Stimulated activated CD4-positive, alpha-beta T cell treated with anti-CD3 and anti-CD28 coated beads, Interleukin-1b, Interleukin-23, amount 100 ng/mL, for 4 hours (primary cell): ENCODE results near the gene GATA5.
"Not testable (repeated sequence)": the region's sequence is repeated elsewhere in the genome, so short reads cannot be mapped to it uniquely, and the experiment has no call there.

ENCODE experiments used
- DNase-seq, 2 donors: peaks; one replicate each; pipeline ENCODE4 v3.0.0-alpha.2; 2020; ENCODE audit warnings: low read depth in 2 of 2

Gene GATA5

DNA sequence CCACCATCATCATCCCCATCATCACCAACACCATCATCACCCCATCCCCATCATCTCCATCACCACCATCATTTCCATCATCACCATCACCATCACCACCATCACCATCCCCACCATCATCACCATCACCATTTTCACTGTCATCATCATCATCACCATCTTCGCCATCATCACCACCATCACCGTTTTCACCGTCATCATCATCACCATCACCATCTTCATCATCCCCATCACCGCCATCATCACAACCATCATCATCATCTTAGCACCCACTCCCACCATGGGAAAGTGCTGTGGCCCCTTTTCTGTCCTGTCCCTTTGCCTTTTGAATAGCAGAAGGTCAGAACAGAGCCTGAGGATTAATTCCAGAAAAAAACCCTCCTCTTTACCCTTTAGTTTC is 28.5 kb upstream of the GATA5 start:
- DNase-seq, result no peak

DNA sequence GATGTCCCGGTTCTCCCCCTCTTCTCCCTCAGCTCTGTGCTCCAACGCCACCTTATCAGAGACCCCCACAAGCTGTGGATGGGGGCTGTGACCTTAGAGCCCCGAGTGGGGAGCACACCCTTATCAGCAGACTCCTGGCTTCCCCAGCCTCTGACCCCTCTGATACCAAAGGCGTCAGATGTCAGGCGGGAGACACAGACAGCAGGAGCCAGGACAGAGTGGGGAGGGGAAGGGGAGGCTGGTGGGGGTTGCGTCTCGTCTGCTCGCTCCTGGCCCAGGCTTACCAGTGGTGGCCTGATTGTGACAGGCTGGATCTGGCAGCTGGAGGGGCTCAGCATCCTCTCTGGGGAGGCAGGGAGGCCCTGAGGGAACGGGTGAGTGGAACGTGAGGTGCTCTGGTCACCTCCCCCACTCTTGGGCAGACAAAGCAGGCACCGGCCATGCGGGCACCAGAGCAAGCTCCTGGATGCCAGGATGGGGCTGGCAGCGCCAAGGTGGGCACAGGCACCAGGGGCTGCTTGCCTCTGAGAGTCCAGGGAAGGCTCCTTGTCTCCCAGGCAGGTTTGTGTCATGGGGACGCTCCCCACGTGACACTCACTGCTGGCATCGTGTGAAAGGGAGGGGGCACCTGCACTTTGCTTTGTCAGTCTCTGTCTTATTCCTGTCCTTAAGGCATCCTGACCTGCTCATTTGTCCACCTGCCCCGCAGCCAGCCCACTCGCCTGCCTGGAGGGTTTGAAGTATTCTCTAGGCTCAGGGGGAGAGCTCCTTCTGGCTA is 27.8 kb upstream of the GATA5 start:
- no peak for DNase-seq

DNA sequence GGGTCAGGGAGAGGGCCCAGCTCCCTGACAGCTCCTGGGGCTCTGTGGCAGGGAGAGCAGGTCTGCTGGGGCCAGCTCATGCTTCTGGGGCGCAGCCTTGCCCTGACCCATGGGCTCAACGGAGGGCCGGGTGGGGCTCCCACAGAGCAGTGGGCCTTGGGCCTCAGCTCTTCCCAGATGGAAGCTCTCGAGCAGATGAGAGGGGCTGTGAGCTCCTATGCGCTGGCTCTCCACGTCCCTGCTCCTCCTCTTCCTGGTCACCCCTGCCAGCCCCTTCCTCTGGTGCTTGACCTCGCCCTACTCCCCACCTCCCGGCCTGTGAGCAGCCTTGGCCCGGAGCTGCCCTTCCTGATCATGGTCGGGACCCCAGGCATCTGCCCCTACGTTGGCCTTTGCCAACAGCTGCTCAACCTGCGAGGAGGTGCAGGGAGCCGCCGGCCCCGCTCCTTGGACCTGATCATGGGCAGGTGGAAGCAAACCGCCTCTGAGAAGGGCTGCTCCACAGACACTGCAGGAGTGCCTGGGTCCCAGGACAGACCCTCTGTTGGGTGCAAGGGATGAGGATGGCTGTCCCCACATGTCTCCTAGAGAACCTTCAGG is 26.8 kb upstream of the GATA5 start:
- no peak for DNase-seq

DNA sequence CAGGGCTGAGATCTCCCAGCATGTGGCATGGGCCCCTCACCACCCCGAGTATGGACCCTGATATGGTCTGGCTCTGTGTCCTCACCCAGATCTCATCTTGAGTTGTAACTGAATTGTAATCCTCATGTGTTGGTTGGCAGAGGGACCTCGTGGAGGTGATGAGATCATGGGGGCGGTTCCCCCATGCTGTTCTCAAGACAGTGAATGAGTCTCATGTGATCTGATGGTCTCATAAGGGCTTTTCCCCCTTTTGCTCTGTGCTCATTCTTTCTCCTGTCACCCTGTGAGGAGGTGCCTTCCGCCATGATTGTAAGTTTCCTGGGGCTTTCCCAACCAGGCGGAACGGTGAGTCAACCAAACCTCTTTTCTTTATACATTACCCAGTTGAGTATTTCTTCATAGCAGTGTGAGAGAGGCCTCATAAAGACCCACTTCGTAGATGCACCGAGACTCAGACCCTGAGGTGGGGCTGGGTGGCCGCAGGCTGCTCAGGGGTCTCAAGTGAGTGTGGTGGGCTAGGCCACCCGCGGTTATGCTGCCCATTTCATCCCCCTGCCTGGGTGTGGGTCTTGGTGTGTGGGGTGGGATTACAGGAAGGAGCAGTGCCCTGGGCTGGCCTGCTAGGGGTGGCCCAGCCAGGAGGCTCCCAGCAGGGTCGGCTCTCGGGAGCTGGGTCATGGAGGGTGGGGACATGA is 26.2 kb upstream of the GATA5 start:
- DNase-seq, result peak; percentile 45 to 60

DNA sequence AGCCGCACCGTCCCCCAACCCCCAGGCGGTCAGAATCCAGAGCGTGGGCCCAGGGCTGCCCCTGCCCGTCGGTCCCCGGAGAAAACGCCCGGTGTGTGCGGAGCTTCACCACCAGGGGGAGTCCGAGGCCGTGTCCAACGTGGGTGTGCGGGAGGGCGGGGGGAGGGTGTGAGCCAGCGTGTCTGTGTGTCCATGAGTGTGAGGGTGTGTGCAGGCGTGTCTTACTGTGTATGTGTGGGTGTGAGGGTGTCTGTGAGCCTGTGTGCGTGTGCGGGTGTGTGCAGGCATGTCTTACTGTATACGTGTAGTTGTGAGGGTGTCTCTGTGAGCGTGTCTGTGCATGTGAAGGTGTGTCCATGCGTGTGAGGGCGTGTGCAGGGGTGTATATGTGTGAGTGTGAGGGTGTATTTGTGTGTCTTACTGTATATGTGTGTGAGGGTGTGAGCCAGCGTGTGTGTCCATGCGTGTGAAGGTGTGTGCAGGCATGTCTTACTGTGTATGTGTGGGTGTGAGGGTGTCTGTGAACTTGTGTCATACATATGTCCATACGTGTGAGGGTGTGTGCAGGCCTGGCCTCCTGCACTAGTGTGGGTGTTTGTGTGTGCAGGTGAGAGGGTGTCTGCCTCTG is 24.6 kb upstream of the GATA5 start:
- DNase-seq, result peak; percentile 78 to 84

DNA sequence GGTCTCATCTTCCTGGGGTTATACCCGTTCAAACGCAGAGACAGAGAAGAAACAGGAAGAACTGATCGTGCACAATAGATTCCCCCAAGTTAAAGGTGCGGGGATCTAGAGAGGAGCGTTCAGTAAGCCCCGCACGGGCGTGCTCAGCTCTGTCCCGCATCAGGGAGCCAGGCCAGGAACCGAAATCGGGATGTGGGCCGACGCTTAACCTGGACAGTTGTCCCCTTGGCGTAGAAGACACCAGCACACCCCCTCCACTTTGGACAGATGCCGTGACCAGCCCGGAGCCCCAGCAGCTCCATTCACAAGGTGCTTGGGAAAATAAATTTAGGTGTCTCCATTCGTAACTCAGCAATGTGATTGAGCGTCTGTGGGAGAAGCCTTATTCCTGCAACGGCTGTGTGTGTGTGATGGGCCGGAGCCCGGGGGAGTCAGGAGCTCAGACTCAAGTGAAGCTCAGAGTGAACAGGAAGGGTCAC is 24.0 kb upstream of the GATA5 start:
- no peak for DNase-seq

DNA sequence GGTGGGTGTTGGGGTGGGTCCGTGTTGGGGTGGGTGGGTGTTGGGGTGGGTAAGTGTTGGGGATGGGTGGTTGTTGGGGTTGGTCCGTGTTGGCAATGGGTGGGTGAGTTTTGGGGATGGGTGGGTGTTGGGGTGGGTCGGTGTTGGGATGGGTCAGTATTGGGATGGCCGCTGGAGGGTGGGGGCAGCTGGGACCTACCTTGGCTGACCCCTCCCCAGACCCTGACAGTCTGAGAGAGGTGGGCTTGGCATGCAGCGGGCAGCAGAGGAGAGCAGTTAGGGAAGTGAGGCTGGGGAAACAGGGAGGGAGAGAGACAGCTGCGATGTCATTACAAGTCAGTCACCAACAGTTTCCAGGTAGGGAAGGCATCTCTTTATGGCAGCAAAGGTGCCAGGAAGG is 23.1 kb upstream of the GATA5 start:
- DNase-seq, result no peak

DNA sequence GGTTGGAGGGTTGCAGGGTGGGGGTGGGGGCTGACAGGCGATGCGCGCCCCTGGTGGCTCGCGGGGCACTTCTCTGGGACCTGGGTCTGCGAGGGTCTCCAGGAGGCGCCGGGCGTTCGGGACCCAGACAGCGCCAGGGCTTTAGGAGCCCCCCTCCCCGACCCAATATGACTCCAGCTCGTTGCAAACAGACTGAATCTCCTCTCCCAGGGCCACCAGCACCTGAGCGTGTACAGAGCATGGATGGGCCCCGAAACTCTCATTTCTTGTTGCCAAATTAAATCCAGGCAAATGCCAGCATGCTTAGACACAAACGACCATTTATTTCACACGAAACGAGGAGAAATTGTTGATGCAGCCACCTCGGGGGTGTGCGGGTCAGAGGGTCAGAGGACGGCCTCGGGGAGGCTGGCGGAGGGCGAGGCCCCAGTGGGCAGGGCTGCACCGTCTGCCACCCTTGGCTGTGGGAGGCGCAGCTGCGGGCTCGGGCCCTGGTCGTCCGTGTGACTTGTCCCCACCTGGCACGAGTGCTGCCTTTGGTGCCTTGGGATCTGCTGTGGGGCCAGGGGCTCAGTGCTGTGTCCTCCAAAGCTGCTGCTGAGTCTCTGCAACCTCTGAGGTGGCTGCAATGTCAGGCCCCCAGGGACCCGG is 20.9 kb upstream of the GATA5 start:
- DNase-seq, result peak; percentile 21 to 50

DNA sequence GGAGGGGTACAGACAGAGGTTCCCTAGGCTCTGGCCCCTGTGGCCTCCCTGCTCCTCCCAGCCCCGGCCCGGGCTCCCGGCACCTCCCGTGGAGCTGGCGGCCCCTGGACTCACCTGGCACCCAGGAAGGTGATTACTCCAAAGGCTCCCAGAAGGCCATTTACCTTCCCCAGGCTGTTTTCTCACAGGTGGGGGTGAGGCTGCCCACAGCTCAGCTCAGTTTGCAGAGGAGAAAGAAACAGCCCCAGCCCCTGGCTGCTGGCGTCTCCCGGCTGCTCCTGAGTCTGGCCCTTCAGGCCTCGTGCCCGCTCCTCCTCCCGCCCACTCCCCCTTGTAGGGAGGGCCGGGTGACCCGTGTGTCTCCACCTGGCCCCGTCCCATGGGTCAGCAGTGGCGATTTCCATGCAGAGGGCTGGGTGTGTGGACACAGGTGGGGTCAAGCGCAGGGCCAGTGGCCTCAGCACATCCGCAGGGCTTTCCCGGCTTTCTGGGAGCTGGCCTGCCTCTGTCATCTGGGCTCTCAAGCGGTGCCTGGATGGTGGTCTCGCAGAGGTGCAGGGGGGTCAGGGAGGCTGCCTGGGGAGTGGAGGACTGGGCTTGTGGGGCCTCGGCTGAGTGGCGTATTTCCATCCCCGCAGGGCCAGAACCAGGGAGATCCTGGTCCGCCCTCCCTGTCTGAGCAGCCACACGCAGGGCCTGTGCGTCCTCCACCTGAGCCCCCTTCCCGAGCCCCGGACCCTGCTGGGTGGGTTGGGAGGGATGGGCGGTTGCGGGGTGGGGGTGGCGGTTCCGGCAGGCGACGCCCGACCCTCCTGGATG is 20.2 kb upstream of the GATA5 start:
- DNase-seq, result no peak

DNA sequence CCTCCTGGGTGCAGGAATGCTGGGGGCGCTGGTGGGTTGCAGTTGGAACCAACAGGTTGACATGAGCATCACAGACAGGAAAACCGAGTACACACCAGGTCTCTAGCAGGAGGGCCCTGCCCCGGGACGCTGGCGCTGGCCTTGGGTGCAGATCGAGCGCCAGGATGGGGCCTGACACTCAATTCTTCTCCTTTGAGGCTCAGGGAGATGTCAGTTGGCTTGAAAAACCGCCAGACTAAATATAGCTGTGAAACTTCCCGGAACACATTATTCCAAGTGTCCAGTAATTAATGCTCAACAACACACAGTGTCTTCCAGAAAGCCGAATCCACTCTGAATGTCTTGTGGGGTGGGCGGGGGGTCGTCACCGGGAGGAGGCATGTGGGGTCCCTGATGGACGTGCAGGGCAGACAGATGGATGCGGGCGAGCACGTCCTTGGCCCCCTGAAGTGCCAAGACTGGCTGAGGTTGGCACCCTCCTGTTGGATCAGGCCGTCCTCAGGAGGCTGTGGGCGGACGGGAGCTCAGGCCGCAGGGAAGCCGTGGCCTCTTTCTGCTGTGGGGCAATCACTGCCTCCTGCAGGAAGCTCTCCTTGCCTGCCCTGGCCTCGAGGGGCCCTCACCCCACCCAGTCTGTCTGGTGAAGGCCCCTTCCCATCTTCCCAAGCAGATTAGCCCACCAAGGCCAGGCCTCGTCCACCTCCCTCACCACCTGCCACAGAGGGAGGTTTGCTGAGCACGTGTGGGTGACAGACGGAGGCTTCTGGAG is 19.4 kb upstream of the GATA5 start:
- DNase-seq, result no peak

DNA sequence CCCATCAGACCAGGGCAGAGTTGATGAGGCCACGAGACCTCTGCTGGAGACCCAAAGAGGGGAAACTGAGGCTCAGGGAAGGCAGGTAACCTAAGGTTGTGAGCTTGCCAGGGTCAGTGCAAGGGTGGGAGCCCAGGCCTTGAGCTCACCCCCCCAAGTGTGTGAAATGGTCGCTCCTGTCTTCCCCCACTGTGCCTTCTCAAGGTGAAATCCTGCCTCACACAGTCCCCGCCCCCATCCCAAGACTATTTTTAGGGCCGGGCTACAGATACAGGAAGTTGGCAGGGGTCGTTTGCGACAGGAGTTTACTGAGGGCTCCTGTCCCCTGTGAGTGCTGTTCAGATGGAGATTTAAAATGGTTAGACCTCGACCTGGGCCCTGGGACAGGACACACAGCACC is 18.7 kb upstream of the GATA5 start:
- no peak for DNase-seq

DNA sequence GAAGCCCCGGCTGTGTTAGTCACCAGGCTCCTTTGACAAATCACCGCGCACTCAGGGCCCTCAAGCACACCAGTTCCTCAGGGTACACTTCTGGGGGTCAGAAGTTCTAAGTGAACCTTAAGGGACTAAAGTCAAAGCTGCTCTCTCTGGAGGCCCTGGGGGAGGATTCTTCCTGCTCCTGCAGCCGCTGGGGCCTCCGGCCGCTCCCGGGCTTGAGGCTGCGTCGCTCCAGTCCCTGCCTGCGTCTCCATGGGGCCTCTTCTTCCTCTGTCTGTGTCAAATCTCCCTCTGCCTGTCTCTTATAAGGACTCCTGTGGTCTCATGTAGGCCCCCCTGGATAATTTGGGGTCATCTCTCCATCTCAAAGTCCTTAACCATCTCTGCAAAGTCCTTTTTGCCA is 18.1 kb upstream of the GATA5 start:
- DNase-seq, result no peak

DNA sequence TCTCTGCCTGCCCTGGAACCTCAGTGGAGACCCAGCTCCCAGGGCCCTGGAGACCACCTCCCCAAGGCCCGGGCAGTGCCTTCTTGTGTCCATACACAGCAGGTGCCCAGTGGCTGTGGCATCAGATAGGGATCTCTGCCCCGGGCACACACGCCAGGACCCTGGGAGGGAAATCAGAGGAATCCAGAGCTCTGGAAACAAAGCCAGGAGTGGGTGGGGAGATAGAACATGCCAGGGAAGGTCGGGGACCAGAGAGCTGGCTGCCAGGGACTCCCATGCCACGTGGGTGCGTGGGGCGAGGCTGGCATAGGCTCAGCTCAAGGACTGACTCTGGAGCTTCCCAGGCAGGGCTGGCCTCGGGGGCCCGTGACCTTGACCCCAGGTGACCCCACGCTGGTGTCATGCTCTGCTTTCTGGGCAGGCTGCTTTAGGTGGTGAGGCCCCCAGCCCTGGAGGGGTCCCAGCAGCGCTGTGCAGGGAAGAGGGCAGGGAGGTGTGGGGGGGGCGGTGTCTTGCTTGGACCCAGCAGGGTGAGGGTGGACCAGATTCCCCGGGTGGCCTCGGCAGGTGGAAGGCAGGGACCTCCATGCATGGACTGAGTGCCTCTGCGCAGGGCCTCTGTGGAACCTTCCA is 17.6 kb upstream of the GATA5 start:
- no peak for DNase-seq

DNA sequence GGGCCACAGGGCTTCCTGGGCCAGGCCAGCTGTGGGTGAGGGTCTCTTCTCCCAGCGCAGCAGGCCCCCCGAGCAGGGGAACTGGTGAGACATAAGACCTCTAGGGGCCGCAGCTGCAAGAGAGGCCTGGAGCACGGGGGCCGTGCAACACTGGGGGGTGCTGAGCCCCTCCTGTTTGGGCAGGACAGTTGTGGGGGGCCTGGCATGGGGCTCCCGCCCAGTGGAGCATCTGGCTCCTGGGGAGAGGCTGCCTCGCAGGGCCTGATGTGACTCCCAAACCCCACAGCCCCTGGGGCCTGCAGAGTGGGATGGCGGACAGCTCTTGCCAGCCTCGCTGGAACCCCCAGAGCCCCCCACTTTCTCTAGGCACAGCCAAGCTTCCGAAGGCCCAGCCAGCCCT is 16.9 kb upstream of the GATA5 start:
- no peak for DNase-seq

DNA sequence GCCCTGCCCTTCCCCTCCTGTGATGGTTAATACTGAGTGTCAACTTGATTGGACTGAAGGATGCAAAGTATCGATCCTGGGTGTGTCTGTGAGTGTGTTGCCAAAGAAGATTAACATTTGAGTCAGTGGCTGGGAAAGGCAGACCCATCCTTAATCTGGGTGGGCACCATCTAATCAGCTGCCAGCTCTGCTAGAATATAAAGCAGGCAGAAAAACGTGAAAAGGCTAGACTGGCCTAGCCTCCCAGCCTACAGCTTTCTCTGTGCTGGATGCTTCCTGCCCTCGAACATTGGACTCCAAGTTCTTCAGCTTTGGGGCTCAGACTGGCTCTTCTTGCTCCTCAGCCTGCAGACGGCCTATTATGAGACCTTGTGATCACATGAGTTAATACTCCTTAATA is 15.0 kb upstream of the GATA5 start:
- not testable (repeated sequence) for DNase-seq

DNA sequence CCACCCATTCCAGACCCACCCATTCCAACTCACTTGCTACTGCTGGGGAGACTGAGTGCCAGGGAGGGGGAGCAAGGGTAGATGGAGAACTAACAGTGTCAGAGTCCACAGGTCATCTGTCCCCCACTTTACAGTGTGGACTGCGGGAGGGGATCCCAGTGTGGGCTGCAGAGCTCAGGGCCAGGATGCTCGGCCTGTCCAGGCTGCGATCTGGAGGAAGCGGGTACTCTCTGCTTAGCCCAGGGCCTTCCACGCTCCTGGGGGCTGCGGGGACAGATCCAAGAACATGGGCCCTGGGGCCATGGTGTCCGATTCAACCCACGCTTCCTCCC is 14.1 kb upstream of the GATA5 start:
- no peak for DNase-seq

DNA sequence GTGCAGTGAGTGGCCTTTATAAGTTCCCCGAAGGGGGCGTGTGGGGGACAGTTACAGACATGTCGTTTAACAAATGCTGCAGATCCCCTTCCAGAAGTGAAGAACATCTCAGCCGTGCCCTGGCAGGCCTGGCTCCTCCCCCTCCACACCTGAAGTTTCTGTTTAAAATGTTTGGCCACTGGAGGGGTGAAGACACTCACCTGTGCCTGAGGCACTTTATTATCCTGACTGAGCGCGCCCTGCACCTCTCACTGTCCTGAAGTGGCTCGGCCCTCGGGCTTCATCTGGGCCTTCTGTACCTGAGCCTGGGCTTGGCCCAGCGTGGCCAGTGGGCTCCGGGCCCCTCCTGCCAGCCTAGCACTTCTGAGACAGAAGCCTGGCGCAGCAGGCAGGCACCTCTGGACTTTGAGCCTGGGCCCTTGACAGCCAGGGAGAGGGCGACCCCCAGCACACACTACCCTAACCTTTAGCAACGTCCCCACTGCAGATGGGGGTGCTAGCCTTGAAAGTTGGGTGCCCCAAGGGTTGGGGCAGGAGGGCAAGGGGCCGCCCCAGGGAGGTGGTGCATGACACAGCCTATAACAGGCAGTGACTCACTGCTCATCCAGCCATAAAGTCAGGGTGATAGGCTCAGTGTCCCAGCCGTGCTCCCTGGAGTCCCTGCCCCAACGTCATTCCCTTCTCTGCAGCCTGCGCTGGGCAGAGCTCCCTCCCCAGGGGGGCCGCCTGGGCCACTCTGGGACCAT is 13.6 kb upstream of the GATA5 start:
- no peak for DNase-seq

DNA sequence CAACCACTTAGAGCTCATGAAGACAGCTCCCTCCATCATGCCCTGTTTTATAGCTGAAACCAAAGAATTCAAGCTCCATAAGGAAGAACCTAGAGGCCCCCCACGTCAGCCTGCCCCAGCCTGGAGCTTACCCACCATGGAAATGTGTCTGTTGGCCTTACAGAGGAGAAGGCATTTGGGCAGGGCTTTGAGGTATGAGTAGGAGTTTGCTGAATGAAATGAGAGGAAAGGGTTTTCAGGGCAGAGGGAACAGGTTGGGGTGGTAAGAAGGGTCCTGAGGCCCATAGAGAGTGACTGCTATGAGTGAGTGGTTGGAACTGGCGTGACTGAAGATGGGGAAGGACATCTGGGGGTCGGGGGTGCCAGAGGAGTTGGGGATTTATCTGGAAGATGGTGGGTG is 12.7 kb upstream of the GATA5 start:
- DNase-seq, result no peak
